PFSK-1 (cell line): ENCODE measurements around the gene LDLRAD4.

Source experiments
- POLR2AphosphoS5 ChIP-seq: IDR thresholded peaks from 2 replicates; pipeline ENCODE4 v1.6.1; 2012; ENCODE audit warnings: low read depth, mild to moderate bottlenecking, control low read depth, low read length, moderate library complexity
- SIN3A ChIP-seq: IDR thresholded peaks from 2 replicates; pipeline ENCODE4 v1.6.1; 2012; ENCODE audit warnings: mild to moderate bottlenecking, low read length, moderate library complexity, borderline replicate concordance; ENCODE audit not compliant: insufficient read depth
- TAF1 ChIP-seq: IDR thresholded peaks from 2 replicates; pipeline ENCODE4 v1.6.1; 2012; ENCODE audit warnings: low read length, control low read depth, borderline replicate concordance; ENCODE audit not compliant: insufficient read depth
- TF ChIP-seq, protein P1 (sequence below), 2 experiments: IDR thresholded peaks; 2 replicates each; pipeline versions ENCODE4 v1.6.1 to v1.8.0; 2011 to 2012; ENCODE audit warnings: low read depth in 2 of 2, low read length in 2 of 2, control low read depth in 1 of 2, inconsistent platforms in 1 of 2, mild to moderate bottlenecking in 1 of 2, moderate library complexity in 1 of 2; ENCODE audit not compliant: insufficient read depth in 1 of 2

DNA sequence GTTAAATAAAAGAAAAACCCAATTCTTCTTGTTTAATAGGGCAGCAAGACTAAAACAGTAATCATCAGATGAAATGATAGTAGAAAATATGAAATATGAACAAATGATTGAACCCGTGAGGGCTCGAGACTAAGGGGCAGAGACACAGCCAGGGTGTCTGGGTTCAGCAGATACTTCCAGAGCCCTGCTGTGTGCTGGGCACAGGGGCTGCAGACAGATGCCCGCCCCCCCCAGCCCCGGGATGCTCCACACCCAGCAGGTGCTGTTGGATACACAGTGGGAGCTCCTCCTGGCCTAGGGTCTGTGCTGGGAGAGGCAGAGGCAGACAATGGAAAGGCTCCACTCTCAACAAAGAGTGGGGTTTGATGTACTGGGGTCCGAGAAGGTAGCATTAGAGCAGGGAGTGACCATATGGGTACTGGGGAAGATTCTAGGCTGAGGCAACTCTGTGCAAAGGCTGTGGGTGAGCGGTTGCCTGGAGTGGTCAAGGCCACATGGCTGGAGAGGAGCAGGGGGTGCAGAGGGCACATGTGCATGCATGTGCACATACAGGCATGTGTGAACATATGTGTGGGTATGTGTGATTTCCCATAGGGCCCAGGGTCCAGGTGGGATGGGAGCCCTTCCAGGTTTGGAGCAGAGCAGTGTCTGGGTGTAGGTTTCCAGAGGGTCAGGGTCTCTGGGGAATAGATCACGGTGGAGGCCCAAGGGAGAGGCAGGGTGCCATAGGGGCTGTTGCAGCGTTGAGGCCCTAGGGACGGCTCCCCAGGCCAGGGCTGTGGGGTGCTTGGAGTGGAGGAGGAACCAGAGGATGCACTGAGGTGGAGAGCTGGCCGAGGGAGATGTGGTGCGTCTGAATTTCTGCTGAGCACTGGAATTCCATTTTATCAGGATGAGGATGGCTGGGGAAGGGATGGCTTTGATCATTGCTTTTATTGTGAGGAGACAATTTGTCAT lies 36.7 kb downstream of the LDLRAD4 start:
- TF ChIP-seq TAF1, result no peak
- TF ChIP-seq POLR2AphosphoS5, result no peak
- TF ChIP-seq, protein P1, sequence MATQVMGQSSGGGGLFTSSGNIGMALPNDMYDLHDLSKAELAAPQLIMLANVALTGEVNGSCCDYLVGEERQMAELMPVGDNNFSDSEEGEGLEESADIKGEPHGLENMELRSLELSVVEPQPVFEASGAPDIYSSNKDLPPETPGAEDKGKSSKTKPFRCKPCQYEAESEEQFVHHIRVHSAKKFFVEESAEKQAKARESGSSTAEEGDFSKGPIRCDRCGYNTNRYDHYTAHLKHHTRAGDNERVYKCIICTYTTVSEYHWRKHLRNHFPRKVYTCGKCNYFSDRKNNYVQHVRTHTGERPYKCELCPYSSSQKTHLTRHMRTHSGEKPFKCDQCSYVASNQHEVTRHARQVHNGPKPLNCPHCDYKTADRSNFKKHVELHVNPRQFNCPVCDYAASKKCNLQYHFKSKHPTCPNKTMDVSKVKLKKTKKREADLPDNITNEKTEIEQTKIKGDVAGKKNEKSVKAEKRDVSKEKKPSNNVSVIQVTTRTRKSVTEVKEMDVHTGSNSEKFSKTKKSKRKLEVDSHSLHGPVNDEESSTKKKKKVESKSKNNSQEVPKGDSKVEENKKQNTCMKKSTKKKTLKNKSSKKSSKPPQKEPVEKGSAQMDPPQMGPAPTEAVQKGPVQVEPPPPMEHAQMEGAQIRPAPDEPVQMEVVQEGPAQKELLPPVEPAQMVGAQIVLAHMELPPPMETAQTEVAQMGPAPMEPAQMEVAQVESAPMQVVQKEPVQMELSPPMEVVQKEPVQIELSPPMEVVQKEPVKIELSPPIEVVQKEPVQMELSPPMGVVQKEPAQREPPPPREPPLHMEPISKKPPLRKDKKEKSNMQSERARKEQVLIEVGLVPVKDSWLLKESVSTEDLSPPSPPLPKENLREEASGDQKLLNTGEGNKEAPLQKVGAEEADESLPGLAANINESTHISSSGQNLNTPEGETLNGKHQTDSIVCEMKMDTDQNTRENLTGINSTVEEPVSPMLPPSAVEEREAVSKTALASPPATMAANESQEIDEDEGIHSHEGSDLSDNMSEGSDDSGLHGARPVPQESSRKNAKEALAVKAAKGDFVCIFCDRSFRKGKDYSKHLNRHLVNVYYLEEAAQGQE (IDR thresholded peaks at IDR 0.05; ENCODE audit: insufficient read depth in 1 of 2, low read depth in 2 of 2, low read length in 2 of 2), result no peak
- TF ChIP-seq SIN3A, result no peak
